ENCODE measurements around the gene TSPEAR. TPM values are rescaled to one million over a fixed set of nuclear protein-coding genes. Genes with fewer than 3 reads are reported as not detected.

Gene TSPEAR
- total RNA-seq, 1 experiment from 2014 or later = not detected

GRCh38 chr21:44459712-44460440 lies 251.5 kb downstream of the TSPEAR start:
- BruUV-seq (replicated peaks) = no TSS peak
- ATAC-seq (no peak), DNase-seq (ENCODE audit: low read depth, low spot score) (no peak)
- no peaks in the 10 kb centered on the region for H3K9me3 ChIP-seq (ENCODE audit: control insufficient read depth, insufficient read depth, low read depth, low read length)
- TF ChIP-seq CTCF (IDR thresholded peaks at IDR 0.05) (no peak), TCF7L2 (IDR thresholded peaks at IDR 0.05; ENCODE audit: low read depth, low read length) (no peak), SIN3A (IDR thresholded peaks at IDR 0.05; ENCODE audit: borderline replicate concordance, insufficient read depth, low read depth, low read length) (no peak), POLR2AphosphoS5 (IDR thresholded peaks at IDR 0.05; ENCODE audit: low read depth, low read length) (no peak), REST (IDR thresholded peaks at IDR 0.05; ENCODE audit: insufficient read depth in 1 of 2, low read depth in 2 of 2, low read length in 1 of 2) (no peak)
- H3K27ac ChIP-seq (ENCODE audit: low read length) = no peak overlapping the region
- H3K4me1 ChIP-seq (ENCODE audit: control insufficient read depth, insufficient read depth, low read length) = no peaks in the 10 kb centered on the region
- H3K4me3 ChIP-seq (ENCODE audit: low read depth in 2 of 2, low read length in 2 of 2) = no peak overlapping the region
- no peaks in the 10 kb centered on the region for H3K27me3 ChIP-seq (ENCODE audit: control insufficient read depth, insufficient read depth, low read length)
- ChIA-PET POLR2A (no interaction called here), CTCF (interaction anchor here (0.6 kb wide), 1 partner anchor 330 kb away, joined by 4 read pairs; no protein-coding TSS in a partner anchor)
- in situ Hi-C loops (cut with HindIII; ENCODE audit: low pct_unique_long_range_greater_than_20kb, low sequenced_read_pairs) = no loop called here
- no peaks in the 10 kb centered on the region for H3K36me3 ChIP-seq (ENCODE audit: control insufficient read depth, insufficient read depth, low read length)
- intact Hi-C loops (cut with micrococcal nuclease; ENCODE audit: unreplicated experiment) = no loop called here

- DNase-seq (ENCODE audit: low read depth, low spot score) (no peak), ATAC-seq (no peak)
- Histone ChIP-seq H3K9me3 (ENCODE audit: control insufficient read depth, insufficient read depth, low read depth, low read length) (no peaks in the 10 kb centered on the region), H3K27me3 (ENCODE audit: control insufficient read depth, insufficient read depth, low read length) (no peaks in the 10 kb centered on the region), H3K27ac (ENCODE audit: low read length) (no peak overlapping the region), H3K36me3 (ENCODE audit: control insufficient read depth, insufficient read depth, low read length) (no peaks in the 10 kb centered on the region), H3K4me1 (ENCODE audit: control insufficient read depth, insufficient read depth, low read length) (no peaks in the 10 kb centered on the region), H3K4me3 (ENCODE audit: low read depth in 2 of 2, low read length in 2 of 2) (no peak overlapping the region)
- intact Hi-C loops (cut with micrococcal nuclease; ENCODE audit: unreplicated experiment) = no loop called here
- ChIA-PET POLR2A (no interaction called here), CTCF (no interaction called here)
- TF ChIP-seq SIN3A (IDR thresholded peaks at IDR 0.05; ENCODE audit: borderline replicate concordance, insufficient read depth, low read depth, low read length) (no peak), TCF7L2 (IDR thresholded peaks at IDR 0.05; ENCODE audit: low read depth, low read length) (no peak), REST (IDR thresholded peaks at IDR 0.05; ENCODE audit: insufficient read depth in 1 of 2, low read depth in 2 of 2, low read length in 1 of 2) (no peak), POLR2AphosphoS5 (IDR thresholded peaks at IDR 0.05; ENCODE audit: low read depth, low read length) (no peak), CTCF (IDR thresholded peaks at IDR 0.05) (no peak)
- in situ Hi-C loops (cut with HindIII; ENCODE audit: low pct_unique_long_range_greater_than_20kb, low sequenced_read_pairs) = no loop called here
- no TSS peak for BruUV-seq (replicated peaks)
These were observed 252.2 kb downstream of the TSPEAR start for GRCh38 chr21:44458971-44459711.
